HCT116 (cell line): Measurements from ENCODE around the gene GCNT1. TPM values are rescaled to one million over a fixed set of nuclear protein-coding genes. Genes with fewer than 3 reads are reported as not detected.

ENCODE experiments used
- ATAC-seq: fragments of 200-7000 bp; cut with Tn5 transposase; 2 replicates; pipeline ENCODE4 v1.9.1; 2020; ENCODE audit warnings: mild to moderate bottlenecking, moderate library complexity
- BruUV-seq: library from RNA; stranded (reverse); fragments of 400-500 nt; replicated peaks from 2 replicates; lab custom pipeline; 2021; lab: Mats Ljungman, UMichigan
- CTCF ChIA-PET: fragments of 300-600 bp; sonication (Branson Sonifier 250); formaldehyde crosslinking; loops from one replicate; lab custom pipeline; 2021; ENCODE audit warnings: antibody characterized with exemption; lab: Charles Lee
- POLR2A ChIA-PET: fragments of 300-600, 350-600 bp; sonication (Branson Sonifier 250); formaldehyde crosslinking; loops from one replicate; lab custom pipeline; 2021; ENCODE audit warnings: antibody characterized with exemption; lab: Charles Lee
- RAD21 ChIA-PET, 2 experiments: fragments of 300-600 bp; sonication (Branson Sonifier 250); formaldehyde crosslinking; loops; one replicate each; lab custom pipeline; 2023; ENCODE audit warnings: low total read pairs in 2 of 2; ENCODE audit not compliant: uncharacterized antibody in 2 of 2, unreplicated experiment in 2 of 2, low non-redundant PET in 1 of 2; lab: Charles Lee
- DNase-seq: peaks from one replicate; pipeline ENCODE4 v3.0.0-alpha.2; 2010; ENCODE audit warnings: low read depth, low spot score
- H2AFZ ChIP-seq: fragments of 200-600 bp; shearing (Covaris generic), sonication (generic); 2 replicates; pipeline ENCODE4 v1.6.1; 2017; ENCODE audit warnings: low read depth, mixed run types, mixed read lengths, antibody characterized with exemption, low read length; ENCODE audit not compliant: poor library complexity, severe bottlenecking
- H3K27ac ChIP-seq: 2 replicates; pipeline ENCODE4 v1.5.1; 2012; ENCODE audit warnings: low read depth, low read length
- H3K27me3 ChIP-seq: fragments of 200-600 bp; sonication (generic); 2 replicates; pipeline ENCODE4 v1.6.1; 2016; ENCODE audit warnings: mixed run types, low read length, mixed read lengths; ENCODE audit not compliant: insufficient read depth
- H3K36me3 ChIP-seq, 2 experiments: fragments of 200-500 bp in 1 of 2; fragments of 200-600 bp in 1 of 2; sonication (Bioruptor generic) in 1 of 2; sonication (generic) in 1 of 2; 2 replicates each; pipeline versions ENCODE4 v1.5.1 to v1.6.1; 2014 to 2016; ENCODE audit warnings: low read length in 2 of 2, inconsistent platforms in 1 of 2, mixed read lengths in 1 of 2, mixed run types in 1 of 2; ENCODE audit not compliant: insufficient read depth in 2 of 2, control insufficient read depth in 1 of 2
- H3K4me1 ChIP-seq, 2 experiments: fragments of 200-600 bp in 1 of 2; sonication (generic) in 1 of 2; 2 replicates each; pipeline versions ENCODE4 v1.5.1 to v1.6.1; 2012 to 2017; ENCODE audit warnings: low read length in 2 of 2, inconsistent platforms in 1 of 2, mild to moderate bottlenecking in 1 of 2, mixed read lengths in 1 of 2, mixed run types in 1 of 2, moderate library complexity in 1 of 2; ENCODE audit not compliant: insufficient read depth in 2 of 2, control insufficient read depth in 1 of 2
- H3K4me2 ChIP-seq: fragments of 200-600 bp; sonication (generic); 2 replicates; pipeline ENCODE4 v1.6.1; 2017; ENCODE audit warnings: mixed run types, low read length, mixed read lengths
- H3K4me3 ChIP-seq, 2 experiments: fragments of 200-600 bp in 1 of 2; sonication (generic) in 1 of 2; replicated peaks in 1 of 2; 2 replicates each; pipeline ENCODE4 v1.5.1; 2011 to 2016; ENCODE audit warnings: low read length in 2 of 2, control low read depth in 1 of 2, low read depth in 1 of 2, mild to moderate bottlenecking in 1 of 2, mixed read lengths in 1 of 2, mixed run types in 1 of 2
- H3K79me2 ChIP-seq: fragments of 200-600 bp; sonication (generic); 2 replicates; pipeline ENCODE4 v1.6.1; 2017; ENCODE audit warnings: mild to moderate bottlenecking, mixed run types, low read length, moderate library complexity, mixed read lengths; ENCODE audit not compliant: insufficient read depth
- H3K9ac ChIP-seq: fragments of 200-600 bp; sonication (generic); 2 replicates; pipeline ENCODE4 v1.6.1; 2016; ENCODE audit warnings: low read length, mixed read lengths
- H3K9me2 ChIP-seq: fragments of 200-600 bp; sonication (generic), shearing (Covaris generic); 2 replicates; pipeline ENCODE4 v1.6.1; 2017; ENCODE audit warnings: mixed run types, mild to moderate bottlenecking, moderate library complexity; ENCODE audit not compliant: insufficient read depth
- H3K9me3 ChIP-seq, 2 experiments: fragments of 200-500 bp in 1 of 2; fragments of 200-600 bp in 1 of 2; sonication (Bioruptor generic) in 1 of 2; sonication (generic) in 1 of 2; 2 replicates each; pipeline ENCODE4 v1.6.1; 2014 to 2017; ENCODE audit warnings: low read length in 2 of 2, mixed read lengths in 2 of 2, inconsistent platforms in 1 of 2, low read depth in 1 of 2, mild to moderate bottlenecking in 1 of 2, mixed run types in 1 of 2, moderate library complexity in 1 of 2; ENCODE audit not compliant: control insufficient read depth in 1 of 2, insufficient read depth in 1 of 2
- H4K20me1 ChIP-seq: fragments of 200-600 bp; sonication (generic), shearing (Covaris generic); 2 replicates; pipeline ENCODE4 v1.6.1; 2017; ENCODE audit warnings: mixed run types, mild to moderate bottlenecking, moderate library complexity; ENCODE audit not compliant: insufficient read depth
- ATF3 ChIP-seq: IDR thresholded peaks from 2 replicates; pipeline ENCODE4 v1.6.1; 2012
- CEBPB ChIP-seq: IDR thresholded peaks from 2 replicates; pipeline ENCODE4 v1.6.1; 2012; ENCODE audit warnings: low read depth
- CTCF ChIP-seq, 3 experiments: fragments of 200-600 bp in 1 of 3; sonication (generic) in 1 of 3; IDR thresholded peaks in 2 of 3; conservative IDR thresholded peaks in 1 of 3; 2 replicates each; pipeline ENCODE4 v1.5.1; 2012 to 2017; ENCODE audit warnings: low read depth in 2 of 3, low read length in 2 of 3, antibody characterized with exemption in 1 of 3, borderline replicate concordance in 1 of 3, control low read depth in 1 of 3, mild to moderate bottlenecking in 1 of 3, mixed read lengths in 1 of 3, mixed run types in 1 of 3, moderate library complexity in 1 of 3; ENCODE audit not compliant: insufficient read depth in 1 of 3
- EGR1 ChIP-seq: IDR thresholded peaks from 2 replicates; pipeline ENCODE4 v1.6.1; 2012; ENCODE audit warnings: low read depth
- ELF1 ChIP-seq: IDR thresholded peaks from 2 replicates; pipeline ENCODE4 v1.6.1; 2012; ENCODE audit warnings: low read depth, borderline replicate concordance
- EZH2 ChIP-seq: fragments of 200-600 bp; sonication (generic); IDR thresholded peaks from 2 replicates; pipeline ENCODE4 v1.6.1; 2017; ENCODE audit warnings: antibody characterized with exemption, mixed run types
- EZH2phosphoT487 ChIP-seq: fragments of 200-600 bp; IDR thresholded peaks from 2 replicates; pipeline ENCODE4 v1.6.1; 2018; ENCODE audit warnings: antibody characterized with exemption, borderline replicate concordance
- FOSL1 ChIP-seq: IDR thresholded peaks from 2 replicates; pipeline ENCODE4 v1.6.1; 2012; ENCODE audit warnings: low read depth
- POLR2A ChIP-seq: IDR thresholded peaks from 2 replicates; pipeline ENCODE4 v1.7.0; 2011; ENCODE audit warnings: borderline replicate concordance; ENCODE audit not compliant: insufficient read depth, insufficient read length; ENCODE audit errors: extremely low read depth
- SIN3A ChIP-seq: IDR thresholded peaks from 2 replicates; pipeline ENCODE4 v1.6.1; 2012; ENCODE audit warnings: low read depth
- SP1 ChIP-seq: IDR thresholded peaks from 2 replicates; pipeline ENCODE4 v1.6.1; 2012; ENCODE audit warnings: low read depth
- SRF ChIP-seq: IDR thresholded peaks from 2 replicates; pipeline ENCODE4 v1.6.1; 2012; ENCODE audit warnings: low read depth
- TCF7L2 ChIP-seq: IDR thresholded peaks from 2 replicates; pipeline ENCODE4 v1.7.0; 2011; ENCODE audit warnings: borderline replicate concordance, inconsistent platforms; ENCODE audit not compliant: insufficient read depth, insufficient read length; ENCODE audit errors: extremely low read depth
- ZFX ChIP-seq: fragments of 450-650 bp; IDR thresholded peaks from 2 replicates; pipeline ENCODE4 v1.6.1; 2017
- ZNF274 ChIP-seq: fragments of 200-500 bp; sonication (Bioruptor generic); IDR thresholded peaks from 2 replicates; pipeline ENCODE4 v1.6.1; 2014; ENCODE audit warnings: mild to moderate bottlenecking, low read depth, low read length, inconsistent platforms
- intact Hi-C: fragments of 100-400 bp; cut with micrococcal nuclease; formaldehyde crosslinking; loops from 2 replicates; pipeline ENCODE4 v1.10.0; 2022
- total RNA-seq: library from RNA; stranded (reverse); gene quantifications from one replicate; pipeline ENCODE4 v1.2.1, GENCODE V29; 2021; ENCODE audit not compliant: unreplicated experiment

GCNT1 gene
- total RNA-seq, 1 experiment from 2014 or later: 5.8 TPM

GRCh38 chr9:76553680-76554079, 94.7 kb downstream of the GCNT1 start:
- intact Hi-C loops: no loop called here
- H3K9ac ChIP-seq: no peak overlapping the region
- H3K36me3 ChIP-seq: no peaks in the 10 kb centered on the region
- H3K9me3 ChIP-seq: no peaks in the 10 kb centered on the region
- no peak for DNase-seq
- H3K27ac ChIP-seq: no peak overlapping the region
- no peak for ATAC-seq
- H3K4me2 ChIP-seq: no peak overlapping the region
- ChIA-PET RAD21 (no interaction called here), POLR2A (no interaction called here), CTCF (no interaction called here)
- H3K27me3 ChIP-seq: no peaks in the 10 kb centered on the region
- no peaks in the 10 kb centered on the region for H3K9me2 ChIP-seq
- no peak overlapping the region for H2AFZ ChIP-seq
- BruUV-seq: no TSS peak
- no peaks in the 10 kb centered on the region for H3K79me2 ChIP-seq
- no peaks in the 10 kb centered on the region for H4K20me1 ChIP-seq
- H3K4me3 ChIP-seq: no peak overlapping the region
- H3K4me1 ChIP-seq: no peaks in the 10 kb centered on the region
- TF ChIP-seq SIN3A (no peak), EGR1 (no peak), SRF (no peak), POLR2A (no peak), ATF3 (no peak), EZH2 (no peak), CTCF (IDR thresholded peaks at IDR 0.05 in 2 of 3, conservative IDR thresholded peaks at IDR 0.05 in 1 of 3; ENCODE audit: borderline replicate concordance in 1 of 3, insufficient read depth in 1 of 3, low read depth in 2 of 3, low read length in 2 of 3) (no peak), FOSL1 (no peak), EZH2phosphoT487 (no peak), CEBPB (no peak), SP1 (no peak), ELF1 (no peak), ZFX (no peak), TCF7L2 (no peak), ZNF274 (no peak)

Other genes starting within 250 kb of the GCNT1 start
- 35.0 TPM for gene RFK, start 64.8 kb upstream of the GCNT1 start, total RNA-seq